ENCODE results near the gene NPBWR2.

Gene NPBWR2

DNA sequence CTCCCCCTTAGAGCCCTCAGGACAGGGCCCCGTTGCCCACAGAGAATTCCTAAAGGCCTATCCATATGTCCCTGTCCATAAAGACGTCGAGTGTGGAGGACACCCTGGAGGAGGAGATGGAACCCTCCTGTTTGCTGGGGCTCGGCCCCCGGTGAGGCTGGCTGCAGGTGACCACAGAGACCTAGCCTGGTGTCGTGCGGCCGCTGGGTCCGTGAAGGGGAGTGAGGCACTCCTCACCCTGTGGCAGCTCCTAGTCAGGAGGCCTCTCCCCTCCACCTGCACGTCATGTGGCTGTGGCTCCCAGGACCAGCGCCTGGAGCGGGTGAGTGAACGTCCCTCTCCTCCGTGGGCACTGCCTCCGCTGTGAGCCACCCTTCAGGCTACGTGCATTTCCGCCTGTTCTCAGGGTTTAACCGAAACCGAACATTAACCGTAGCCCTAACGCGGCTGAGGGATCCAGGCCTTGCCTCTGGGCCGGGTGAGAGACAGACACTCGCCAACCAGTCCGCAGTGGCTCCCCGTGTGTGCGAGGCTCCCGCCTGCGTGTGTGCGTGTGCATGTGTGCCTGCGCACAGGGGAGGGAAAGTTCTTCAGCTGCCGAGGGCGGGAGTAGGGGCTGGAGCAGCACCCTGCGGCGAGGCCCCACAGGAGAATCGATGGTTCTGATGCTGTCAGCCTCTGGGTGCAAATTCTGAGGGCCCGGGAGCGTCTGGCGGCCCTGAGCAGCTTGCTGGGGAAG lies 50.3 kb downstream of the NPBWR2 start:
- TF ChIP-seq, protein P1, sequence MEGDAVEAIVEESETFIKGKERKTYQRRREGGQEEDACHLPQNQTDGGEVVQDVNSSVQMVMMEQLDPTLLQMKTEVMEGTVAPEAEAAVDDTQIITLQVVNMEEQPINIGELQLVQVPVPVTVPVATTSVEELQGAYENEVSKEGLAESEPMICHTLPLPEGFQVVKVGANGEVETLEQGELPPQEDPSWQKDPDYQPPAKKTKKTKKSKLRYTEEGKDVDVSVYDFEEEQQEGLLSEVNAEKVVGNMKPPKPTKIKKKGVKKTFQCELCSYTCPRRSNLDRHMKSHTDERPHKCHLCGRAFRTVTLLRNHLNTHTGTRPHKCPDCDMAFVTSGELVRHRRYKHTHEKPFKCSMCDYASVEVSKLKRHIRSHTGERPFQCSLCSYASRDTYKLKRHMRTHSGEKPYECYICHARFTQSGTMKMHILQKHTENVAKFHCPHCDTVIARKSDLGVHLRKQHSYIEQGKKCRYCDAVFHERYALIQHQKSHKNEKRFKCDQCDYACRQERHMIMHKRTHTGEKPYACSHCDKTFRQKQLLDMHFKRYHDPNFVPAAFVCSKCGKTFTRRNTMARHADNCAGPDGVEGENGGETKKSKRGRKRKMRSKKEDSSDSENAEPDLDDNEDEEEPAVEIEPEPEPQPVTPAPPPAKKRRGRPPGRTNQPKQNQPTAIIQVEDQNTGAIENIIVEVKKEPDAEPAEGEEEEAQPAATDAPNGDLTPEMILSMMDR (IDR thresholded peaks at IDR 0.05; ENCODE audit: low read depth, low read length) = no peak
- no peak for DNase-seq (ENCODE audit: extremely low read depth, low read depth)

DNA sequence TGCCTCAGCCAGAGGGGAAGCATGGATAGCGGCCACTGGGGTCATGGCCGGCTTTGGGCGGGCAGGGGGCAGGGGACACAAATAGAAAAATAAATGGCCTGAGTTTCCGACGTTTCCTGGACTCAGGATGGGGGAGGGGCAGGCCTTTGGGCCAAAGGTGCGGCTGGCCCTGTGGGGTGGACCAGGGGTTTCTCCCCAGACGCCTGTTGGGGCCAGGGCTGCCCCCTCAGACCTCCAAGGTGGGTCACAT lies 50.8 kb downstream of the NPBWR2 start:
- DNase-seq (ENCODE audit: extremely low read depth, low read depth) = no peak
- TF ChIP-seq, protein P1 (IDR thresholded peaks at IDR 0.05; ENCODE audit: low read depth, low read length) = no peak

DNA sequence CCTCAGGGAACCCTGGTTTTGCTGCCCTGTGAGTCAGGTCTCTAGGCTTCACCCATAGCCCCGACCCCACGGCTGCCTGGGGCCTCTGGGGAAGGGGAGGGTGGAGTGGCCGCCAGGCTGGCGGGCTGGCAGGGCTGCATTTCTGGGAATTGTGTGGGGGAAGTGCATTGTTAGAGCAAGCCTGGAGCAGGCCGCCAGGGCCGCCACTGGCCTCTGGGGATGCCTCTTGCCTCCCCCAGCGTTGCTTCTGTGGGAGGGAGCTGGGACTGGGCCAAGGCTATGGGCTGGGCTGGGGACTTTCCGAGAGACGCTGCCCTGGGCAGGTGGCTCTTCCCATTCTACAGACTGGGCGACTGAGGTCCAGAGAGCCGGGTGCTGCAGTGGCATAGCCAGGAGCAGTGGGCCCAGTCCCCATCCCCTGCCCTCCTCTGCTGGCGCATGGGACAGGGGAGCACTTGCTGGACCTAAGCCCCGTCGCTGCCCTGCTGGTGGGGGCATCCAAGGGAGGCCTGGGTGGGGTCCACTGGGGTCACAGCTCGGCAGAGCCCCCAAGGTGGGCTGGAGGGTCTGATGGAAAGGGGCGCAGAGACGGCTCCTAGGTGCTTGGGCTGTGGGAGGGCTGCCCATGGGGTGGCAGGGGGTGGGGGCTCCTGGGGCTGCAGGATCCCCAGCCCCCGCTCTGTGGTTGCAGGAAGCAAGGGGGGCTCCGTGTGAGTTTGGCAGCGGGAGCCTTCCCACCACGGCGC lies 51.3 kb downstream of the NPBWR2 start:
- TF ChIP-seq, protein P1 (IDR thresholded peaks at IDR 0.05; ENCODE audit: low read depth, low read length) = no peak
- no peak for DNase-seq (ENCODE audit: extremely low read depth, low read depth)

DNA sequence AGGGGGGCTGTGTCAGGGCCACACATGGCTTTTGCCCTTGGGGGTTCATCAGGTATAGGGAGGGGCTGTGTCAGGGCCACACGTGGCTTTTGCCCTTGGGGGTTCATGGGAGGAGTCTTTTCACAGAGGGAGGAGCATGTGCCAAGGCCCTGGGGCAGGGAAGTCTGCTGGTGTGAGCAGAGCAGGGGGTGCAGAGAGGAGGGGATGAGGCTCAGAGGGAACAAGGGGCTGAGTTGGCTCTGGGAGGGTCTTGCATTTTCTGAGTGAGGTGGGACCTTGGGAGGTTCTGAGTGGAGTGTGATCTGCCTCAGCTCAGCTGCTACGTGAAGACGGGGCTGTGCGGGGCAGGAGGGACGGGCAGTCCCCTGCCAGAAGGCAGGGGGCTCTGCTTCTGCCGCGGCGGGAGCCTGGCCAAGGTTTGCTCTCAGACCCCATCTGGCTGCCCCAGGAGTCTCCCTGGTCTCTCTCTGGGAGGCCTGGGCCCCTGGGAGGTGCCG lies 51.9 kb downstream of the NPBWR2 start:
- TF ChIP-seq, protein P1 (IDR thresholded peaks at IDR 0.05; ENCODE audit: low read depth, low read length) = no peak

DNA sequence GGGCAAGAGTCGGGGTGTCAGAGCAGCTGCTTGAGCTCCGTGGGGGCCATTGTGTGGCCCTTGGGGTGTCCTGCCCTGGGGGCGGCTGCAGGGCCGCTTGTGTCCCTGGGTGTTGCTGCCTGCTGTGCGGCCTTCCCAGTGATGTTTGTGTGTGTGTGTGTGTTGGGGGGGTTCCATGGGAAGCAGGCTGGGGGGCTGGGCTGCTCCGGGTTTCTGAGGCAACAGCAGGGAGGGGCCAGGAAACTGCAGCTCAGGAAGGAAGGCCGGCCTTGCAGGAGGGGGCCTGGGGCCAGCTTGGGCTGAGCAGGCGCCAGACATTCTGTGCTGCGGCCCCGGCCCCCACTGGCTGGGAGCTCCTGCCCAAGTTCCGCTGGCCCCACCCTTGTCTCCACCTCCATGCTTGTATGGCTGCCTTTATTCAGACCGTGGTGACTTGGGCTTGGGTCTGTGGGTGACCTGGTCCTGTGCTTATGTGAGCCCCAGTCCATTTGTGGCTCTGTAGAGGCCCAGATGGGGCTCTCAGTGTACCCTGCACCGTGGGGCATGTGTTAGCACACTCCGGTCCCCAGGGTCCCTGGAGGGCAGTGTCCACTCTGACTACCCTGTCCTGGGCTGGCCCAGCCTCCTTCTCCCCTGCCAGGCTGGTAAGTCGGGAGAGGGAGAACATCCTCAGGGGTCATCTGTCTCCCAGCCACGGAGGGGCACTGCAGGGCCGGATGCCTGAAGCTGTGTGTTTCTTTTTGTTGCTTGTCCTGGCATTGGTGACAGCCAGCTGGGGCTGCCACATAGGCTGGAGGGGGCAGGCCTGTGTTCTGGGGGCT lies 53.3 kb downstream of the NPBWR2 start:
- no peak for DNase-seq (ENCODE audit: extremely low read depth, low read depth)
- TF ChIP-seq, protein P1 (IDR thresholded peaks at IDR 0.05; ENCODE audit: low read depth, low read length) = no peak

More for the DNA sequence above, 51.9 kb downstream of the NPBWR2 start:
- DNase-seq (ENCODE audit: extremely low read depth, low read depth) = no peak
